HepG2 (cell line): ENCODE data around the gene SMLR1. TPM values are rescaled to one million over a fixed set of nuclear protein-coding genes. Genes with fewer than 3 reads are reported as not detected.

Experiments
- HDAC6 ChIP-seq: fragments of 200-600 bp; sonication (generic); IDR thresholded peaks from 2 replicates; pipeline ENCODE4 v1.7.0; 2017; ENCODE audit warnings: mild to moderate bottlenecking, antibody characterized with exemption, low read length, low read depth
- HNRNPL ChIP-seq: fragments of 200-400 bp; formaldehyde crosslinking; IDR thresholded peaks from 2 replicates; pipeline ENCODE4 v1.6.1; 2017; ENCODE audit warnings: mild to moderate bottlenecking, low read depth, low read length
- IRF9 ChIP-seq: sonication (generic); formaldehyde crosslinking; IDR thresholded peaks from 2 replicates; pipeline ENCODE4 v1.8.0; 2022; ENCODE audit warnings: missing genetic modification reagents, mild to moderate bottlenecking, borderline replicate concordance
- NFYC ChIP-seq: IDR thresholded peaks from 2 replicates; pipeline ENCODE4 v1.6.1; 2016; ENCODE audit warnings: missing genetic modification reagents, missing compliant biosample characterization
- RXRA ChIP-seq: sonication (generic); formaldehyde crosslinking; IDR thresholded peaks from 2 replicates; pipeline ENCODE4 v1.5.1; 2020; ENCODE audit warnings: missing genetic modification reagents
- ZBTB26 ChIP-seq: IDR thresholded peaks from 2 replicates; pipeline ENCODE4 v1.6.1; 2016; ENCODE audit warnings: missing compliant biosample characterization, missing genetic modification reagents, borderline replicate concordance
- ZBTB33 ChIP-seq: sonication (generic); formaldehyde crosslinking; IDR thresholded peaks from 2 replicates; pipeline ENCODE4 v1.4.0; 2020; ENCODE audit warnings: missing genetic modification reagents
- ZFP91 ChIP-seq: sonication (generic); formaldehyde crosslinking; IDR thresholded peaks from 2 replicates; pipeline ENCODE4 v1.9.0; 2022; ENCODE audit warnings: missing genetic modification reagents, mild to moderate bottlenecking, borderline replicate concordance
- ZNF232 ChIP-seq: sonication (generic); formaldehyde crosslinking; IDR thresholded peaks from 2 replicates; pipeline ENCODE4 v1.4.0; 2020; ENCODE audit warnings: missing genetic modification reagents, borderline replicate concordance
- ZNF430 ChIP-seq: sonication (generic); formaldehyde crosslinking; IDR thresholded peaks from 2 replicates; pipeline ENCODE4 v1.9.0; 2021; ENCODE audit warnings: mild to moderate bottlenecking, missing genetic modification reagents
- ZNF563 ChIP-seq: sonication (generic); formaldehyde crosslinking; IDR thresholded peaks from 2 replicates; pipeline ENCODE4 v1.8.0; 2022; ENCODE audit warnings: mild to moderate bottlenecking, moderate library complexity, missing genetic modification reagents
- ZNF720 ChIP-seq: sonication (generic); formaldehyde crosslinking; IDR thresholded peaks from 2 replicates; pipeline ENCODE4 v1.4.0; 2020; ENCODE audit warnings: missing genetic modification reagents
- ZNF770 ChIP-seq: sonication (generic); formaldehyde crosslinking; IDR thresholded peaks from 2 replicates; pipeline ENCODE4 v1.5.0; 2020; ENCODE audit warnings: mild to moderate bottlenecking, missing genetic modification reagents
- polyA plus RNA-seq, 8 experiments: library from polyadenylated mRNA; depleted of rRNA in 3 of 8; stranded (reverse) in 7 of 8; unstranded in 1 of 8; fragments of >200 nt; fragmentation: Illumina TruSeq in 4 of 8; extraction: Trizol in 4 of 8; gene quantifications; 2 replicates each; pipeline versions ENCODE4 v1.2.1 to v1.2.3, GENCODE V29; 2011 to 2016; ENCODE audit warnings: low read depth in 4 of 8, missing spikeins in 1 of 8, mixed read lengths in 1 of 8; ENCODE audit not compliant: insufficient read depth in 1 of 8
- total RNA-seq, 5 experiments: library from RNA; depleted of rRNA; stranded (reverse); fragments of >200 nt; fragmentation: Illumina TruSeq; extraction: Trizol; gene quantifications; 2 replicates each; pipeline ENCODE4 v1.2.3, GENCODE V29; 2016; ENCODE audit warnings: low read depth in 1 of 5
- TF ChIP-seq, protein P1 (sequence below): sonication (generic); formaldehyde crosslinking; IDR thresholded peaks from 2 replicates; pipeline ENCODE4 v1.4.0; 2020; ENCODE audit warnings: missing genetic modification reagents
- TF ChIP-seq, protein P2 (sequence below): sonication (generic); formaldehyde crosslinking; IDR thresholded peaks from 2 replicates; pipeline ENCODE4 v1.9.0; 2021; ENCODE audit warnings: missing genetic modification reagents, borderline replicate concordance

Gene SMLR1
- total and polyA plus RNA-seq, 2 of the 13 experiments (the other 11 are each of a cell fraction or from before 2014, with no cell fraction given): 41.8 to 104 TPM

DNA sequence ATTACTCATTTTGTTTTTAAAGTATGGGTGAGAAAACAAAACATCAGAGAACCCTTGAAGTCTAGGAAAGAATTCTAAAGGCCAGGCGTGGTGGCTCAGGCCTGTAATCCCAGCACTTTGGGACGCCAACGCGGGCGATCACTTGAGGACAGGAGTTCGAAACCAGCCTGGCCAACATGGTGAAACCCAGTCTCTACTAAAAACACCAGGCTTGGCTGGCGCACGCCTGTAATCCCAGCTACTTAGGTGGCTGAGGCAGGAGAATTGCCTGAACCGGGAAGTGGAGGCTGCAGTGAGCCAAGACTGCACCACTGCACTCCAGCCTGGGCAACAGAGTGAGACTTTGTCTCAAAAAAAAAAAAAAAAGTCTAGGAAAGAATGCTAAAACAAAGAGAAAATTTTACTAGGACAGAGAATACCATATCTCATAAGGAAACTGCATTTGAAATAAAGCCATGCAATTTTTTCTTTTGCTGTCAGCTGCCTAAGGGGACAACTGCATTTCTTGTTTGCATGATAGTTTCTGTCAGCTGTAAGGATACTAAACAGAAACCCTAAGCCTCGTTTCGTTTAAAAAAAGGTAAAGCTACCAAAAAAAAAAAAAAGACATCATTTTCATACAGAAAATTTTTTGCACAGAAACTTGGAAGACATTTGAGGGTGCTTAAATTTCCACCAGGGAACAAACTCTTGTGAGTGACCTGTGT lies 32.1 kb downstream of the SMLR1 start (continued):
- TF ChIP-seq, protein P1, sequence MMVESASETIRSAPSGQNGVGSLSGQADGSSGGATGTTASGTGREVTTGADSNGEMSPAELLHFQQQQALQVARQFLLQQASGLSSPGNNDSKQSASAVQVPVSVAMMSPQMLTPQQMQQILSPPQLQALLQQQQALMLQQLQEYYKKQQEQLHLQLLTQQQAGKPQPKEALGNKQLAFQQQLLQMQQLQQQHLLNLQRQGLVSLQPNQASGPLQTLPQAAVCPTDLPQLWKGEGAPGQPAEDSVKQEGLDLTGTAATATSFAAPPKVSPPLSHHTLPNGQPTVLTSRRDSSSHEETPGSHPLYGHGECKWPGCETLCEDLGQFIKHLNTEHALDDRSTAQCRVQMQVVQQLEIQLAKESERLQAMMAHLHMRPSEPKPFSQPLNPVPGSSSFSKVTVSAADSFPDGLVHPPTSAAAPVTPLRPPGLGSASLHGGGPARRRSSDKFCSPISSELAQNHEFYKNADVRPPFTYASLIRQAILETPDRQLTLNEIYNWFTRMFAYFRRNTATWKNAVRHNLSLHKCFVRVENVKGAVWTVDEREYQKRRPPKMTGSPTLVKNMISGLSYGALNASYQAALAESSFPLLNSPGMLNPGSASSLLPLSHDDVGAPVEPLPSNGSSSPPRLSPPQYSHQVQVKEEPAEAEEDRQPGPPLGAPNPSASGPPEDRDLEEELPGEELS (CRISPR knock-in tag): 0 out of 2 replicates have a peak, but pooled peaks have one; percentile 7
- TF ChIP-seq ZNF770 (no peak), ZBTB33 (peak; percentile 72), ZNF720 (no peak), HNRNPL (no peak), ZBTB26 (CRISPR knock-in tag) (no peak), HDAC6 (no peak), IRF9 (CRISPR knock-in tag) (no peak), RXRA (no peak), ZNF563 (CRISPR knock-in tag) (no peak), ZFP91 (no peak), ZNF232 (CRISPR knock-in tag) (peak; percentile 33; the same call in 1 of the 2 replicates), ZNF430 (CRISPR knock-in tag) (no peak), NFYC (no peak)
- TF ChIP-seq, protein P2, sequence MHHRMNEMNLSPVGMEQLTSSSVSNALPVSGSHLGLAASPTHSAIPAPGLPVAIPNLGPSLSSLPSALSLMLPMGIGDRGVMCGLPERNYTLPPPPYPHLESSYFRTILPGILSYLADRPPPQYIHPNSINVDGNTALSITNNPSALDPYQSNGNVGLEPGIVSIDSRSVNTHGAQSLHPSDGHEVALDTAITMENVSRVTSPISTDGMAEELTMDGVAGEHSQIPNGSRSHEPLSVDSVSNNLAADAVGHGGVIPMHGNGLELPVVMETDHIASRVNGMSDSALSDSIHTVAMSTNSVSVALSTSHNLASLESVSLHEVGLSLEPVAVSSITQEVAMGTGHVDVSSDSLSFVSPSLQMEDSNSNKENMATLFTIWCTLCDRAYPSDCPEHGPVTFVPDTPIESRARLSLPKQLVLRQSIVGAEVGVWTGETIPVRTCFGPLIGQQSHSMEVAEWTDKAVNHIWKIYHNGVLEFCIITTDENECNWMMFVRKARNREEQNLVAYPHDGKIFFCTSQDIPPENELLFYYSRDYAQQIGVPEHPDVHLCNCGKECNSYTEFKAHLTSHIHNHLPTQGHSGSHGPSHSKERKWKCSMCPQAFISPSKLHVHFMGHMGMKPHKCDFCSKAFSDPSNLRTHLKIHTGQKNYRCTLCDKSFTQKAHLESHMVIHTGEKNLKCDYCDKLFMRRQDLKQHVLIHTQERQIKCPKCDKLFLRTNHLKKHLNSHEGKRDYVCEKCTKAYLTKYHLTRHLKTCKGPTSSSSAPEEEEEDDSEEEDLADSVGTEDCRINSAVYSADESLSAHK (CRISPR knock-in tag): no peak
